Measurements from ENCODE around the gene LCTL. TPM values are rescaled to one million over a fixed set of nuclear protein-coding genes. Genes with fewer than 3 reads are reported as not detected.

LCTL gene
- total and polyA plus RNA-seq, 2 donors (not counting 1 experiment from before 2014, with no cell fraction given), result 0.66 to 0.96 TPM

GRCh38 chr15:66578286-66578875 lies 12.6 kb upstream of the LCTL start:
- no peak overlapping the region for H3K27ac ChIP-seq (ENCODE audit: insufficient read depth, low read length)
- H2AFZ ChIP-seq (ENCODE audit: low read length), result no peak overlapping the region
- H3K36me3 ChIP-seq (ENCODE audit: control insufficient read depth, insufficient read depth, low read length), result no peaks in the 10 kb centered on the region
- no peak overlapping the region for H3K4me3 ChIP-seq (replicated peaks in 1 of 4; ENCODE audit: control extremely low read depth in 1 of 4, insufficient read depth in 1 of 4, low read depth in 3 of 4, low read length in 4 of 4)
- H4K20me1 ChIP-seq (ENCODE audit: control insufficient read depth, extremely low read depth, insufficient read depth, low read length), result no peaks in the 10 kb centered on the region
- no peak overlapping the region for H3K9ac ChIP-seq (ENCODE audit: insufficient read depth, low read length)
- peak; percentile 70 for DNase-seq (ENCODE audit: low read depth in 2 of 2)
- H3K27me3 ChIP-seq (ENCODE audit: control insufficient read depth, insufficient read depth, low read length), result no peaks in the 10 kb centered on the region
- H3K9me3 ChIP-seq (ENCODE audit: control insufficient read depth, insufficient read depth, low read depth, low read length), result no peaks in the 10 kb centered on the region
- H3K4me1 ChIP-seq (ENCODE audit: control insufficient read depth, extremely low read depth, insufficient read depth, low read length), result no peaks in the 10 kb centered on the region
- no peak overlapping the region for H3K4me2 ChIP-seq (ENCODE audit: extremely low read depth, insufficient read depth, low read length)
- no peaks in the 10 kb centered on the region for H3K79me2 ChIP-seq (ENCODE audit: control insufficient read depth, insufficient read depth, low read length)
- no peak for TF ChIP-seq EZH2 (IDR thresholded peaks at IDR 0.05; ENCODE audit: low read length, missing control alignments)
- TF ChIP-seq CTCF (conservative IDR thresholded peaks at IDR 0.05 in 1 of 2, IDR thresholded peaks at IDR 0.05 in 1 of 2; ENCODE audit: low read depth in 1 of 2, low read length in 2 of 2), result no peak

DNA sequence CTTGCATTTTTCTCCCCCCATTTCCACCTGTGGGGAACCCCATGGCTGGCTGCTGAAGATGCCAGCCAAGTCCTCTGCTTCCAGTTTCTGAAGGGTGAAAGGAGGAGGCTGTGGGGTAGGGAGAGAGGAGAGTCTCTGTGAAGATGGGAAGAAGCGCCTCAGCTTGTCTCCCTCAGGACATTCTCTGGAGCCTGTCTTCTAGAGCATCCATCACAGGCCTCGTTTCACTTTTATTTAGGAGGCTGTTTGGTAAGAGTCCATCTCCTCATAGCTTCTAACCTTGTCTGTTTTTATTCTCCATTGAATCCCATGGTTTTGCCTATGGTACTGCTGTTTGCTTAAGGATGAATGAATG lies 8.8 kb upstream of the LCTL start:
- H3K9ac ChIP-seq (ENCODE audit: insufficient read depth, low read length), result no peak overlapping the region
- no peaks in the 10 kb centered on the region for H3K4me1 ChIP-seq (ENCODE audit: control insufficient read depth, extremely low read depth, insufficient read depth, low read length)
- no peak overlapping the region for H3K4me3 ChIP-seq (replicated peaks in 1 of 4; ENCODE audit: control extremely low read depth in 1 of 4, insufficient read depth in 1 of 4, low read depth in 3 of 4, low read length in 4 of 4)
- DNase-seq (ENCODE audit: low read depth in 2 of 2), result no peak
- H3K79me2 ChIP-seq (ENCODE audit: control insufficient read depth, insufficient read depth, low read length), result no peaks in the 10 kb centered on the region
- H3K9me3 ChIP-seq (ENCODE audit: control insufficient read depth, insufficient read depth, low read depth, low read length), result no peaks in the 10 kb centered on the region
- H3K36me3 ChIP-seq (ENCODE audit: control insufficient read depth, insufficient read depth, low read length), result no peaks in the 10 kb centered on the region
- H2AFZ ChIP-seq (ENCODE audit: low read length), result no peak overlapping the region
- no peaks in the 10 kb centered on the region for H3K27me3 ChIP-seq (ENCODE audit: control insufficient read depth, insufficient read depth, low read length)
- TF ChIP-seq CTCF (conservative IDR thresholded peaks at IDR 0.05 in 1 of 2, IDR thresholded peaks at IDR 0.05 in 1 of 2; ENCODE audit: low read depth in 1 of 2, low read length in 2 of 2), result no peak
- TF ChIP-seq EZH2 (IDR thresholded peaks at IDR 0.05; ENCODE audit: low read length, missing control alignments), result no peak
- no peaks in the 10 kb centered on the region for H4K20me1 ChIP-seq (ENCODE audit: control insufficient read depth, extremely low read depth, insufficient read depth, low read length)
- peak overlapping the region; percentile 4 for H3K4me2 ChIP-seq (ENCODE audit: extremely low read depth, insufficient read depth, low read length)
- peak overlapping the region; percentile 31 for H3K27ac ChIP-seq (ENCODE audit: insufficient read depth, low read length)

DNA sequence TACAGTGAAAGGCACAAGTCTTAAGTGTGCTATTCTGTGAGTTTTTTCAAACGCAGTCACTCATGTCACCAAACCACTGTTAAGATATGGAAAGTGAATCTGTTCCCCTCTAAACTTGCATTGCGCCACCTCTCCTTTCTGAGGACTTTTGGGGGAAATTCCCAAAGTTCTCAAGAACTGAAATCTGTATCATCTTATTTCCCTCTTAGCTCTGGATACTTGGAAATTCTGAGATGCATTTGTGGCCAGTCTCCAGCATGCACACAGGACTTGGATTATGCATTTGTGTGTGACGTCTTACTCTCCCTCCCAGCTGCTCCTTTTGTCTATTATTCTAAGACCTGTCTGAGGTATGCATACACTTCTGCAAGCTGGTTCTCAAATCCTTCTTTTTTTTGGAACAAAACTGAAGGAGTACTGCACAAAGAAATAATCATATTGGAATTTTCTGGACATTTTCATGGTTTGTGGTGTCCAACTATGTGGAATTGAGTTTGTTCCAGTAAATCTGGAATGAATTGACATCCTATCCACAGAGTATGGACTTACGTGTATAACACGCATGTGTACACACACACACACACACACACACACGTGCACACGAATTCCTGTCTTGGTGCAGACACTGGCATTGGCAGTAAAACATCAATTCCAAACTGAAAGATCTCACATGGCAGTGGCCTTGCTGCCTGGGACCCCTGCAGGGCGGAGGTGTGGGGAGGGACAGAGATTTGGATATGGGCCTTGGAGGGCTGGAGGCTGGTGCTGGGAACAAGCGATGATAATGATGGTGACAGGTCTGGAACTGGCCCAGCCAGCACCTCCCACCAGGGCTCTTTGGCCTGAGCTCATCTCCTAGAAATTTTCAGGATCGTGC lies 8.2 kb upstream of the LCTL start:
- H3K36me3 ChIP-seq (ENCODE audit: control insufficient read depth, insufficient read depth, low read length), result no peaks in the 10 kb centered on the region
- no peak overlapping the region for H2AFZ ChIP-seq (ENCODE audit: low read length)
- DNase-seq (ENCODE audit: low read depth in 2 of 2), result peak; percentile 57 to 85
- H3K4me2 ChIP-seq (ENCODE audit: extremely low read depth, insufficient read depth, low read length), result peak overlapping the region; percentile 4
- no peaks in the 10 kb centered on the region for H4K20me1 ChIP-seq (ENCODE audit: control insufficient read depth, extremely low read depth, insufficient read depth, low read length)
- H3K4me3 ChIP-seq (replicated peaks in 1 of 4; ENCODE audit: control extremely low read depth in 1 of 4, insufficient read depth in 1 of 4, low read depth in 3 of 4, low read length in 4 of 4), result no peak overlapping the region
- H3K9me3 ChIP-seq (ENCODE audit: control insufficient read depth, insufficient read depth, low read depth, low read length), result no peaks in the 10 kb centered on the region
- no peaks in the 10 kb centered on the region for H3K27me3 ChIP-seq (ENCODE audit: control insufficient read depth, insufficient read depth, low read length)
- no peaks in the 10 kb centered on the region for H3K79me2 ChIP-seq (ENCODE audit: control insufficient read depth, insufficient read depth, low read length)
- no peak overlapping the region for H3K9ac ChIP-seq (ENCODE audit: insufficient read depth, low read length)
- H3K27ac ChIP-seq (ENCODE audit: insufficient read depth, low read length), result no peak overlapping the region
- no peaks in the 10 kb centered on the region for H3K4me1 ChIP-seq (ENCODE audit: control insufficient read depth, extremely low read depth, insufficient read depth, low read length)
- no peak for TF ChIP-seq EZH2 (IDR thresholded peaks at IDR 0.05; ENCODE audit: low read length, missing control alignments)
- no peak for TF ChIP-seq CTCF (conservative IDR thresholded peaks at IDR 0.05 in 1 of 2, IDR thresholded peaks at IDR 0.05 in 1 of 2; ENCODE audit: low read depth in 1 of 2, low read length in 2 of 2)

Data from fibroblast of lung (primary cell).